K562 (cell line): ENCODE data around the gene HSPA1L. TPM values are rescaled to one million over a fixed set of nuclear protein-coding genes. Genes with fewer than 3 reads are reported as not detected.

Experiments
- BACH1 ChIP-seq: fragments of 200-800 bp; sonication (Bioruptor generic); IDR thresholded peaks from 2 replicates; pipeline ENCODE4 v1.6.1; 2016; ENCODE audit warnings: missing genetic modification characterization, missing compliant biosample characterization
- CREM ChIP-seq: IDR thresholded peaks from 2 replicates; pipeline ENCODE4 v1.6.1; 2014; ENCODE audit warnings: antibody characterized with exemption, low read depth
- ELF2 ChIP-seq: fragments of 250-450 bp; sonication (Bioruptor Pico); IDR thresholded peaks from 2 replicates; pipeline ENCODE4 v1.5.0; 2021; ENCODE audit warnings: mild to moderate bottlenecking
- ETV1 ChIP-seq: fragments of 450-650 bp; conservative IDR thresholded peaks from 2 replicates; pipeline ENCODE4 v1.6.1; 2016; ENCODE audit warnings: missing genetic modification characterization, control low read depth, low read depth, missing compliant biosample characterization
- FOS ChIP-seq: IDR thresholded peaks from 3 replicates; pipeline ENCODE4 v1.6.1; 2011; ENCODE audit not compliant: insufficient read length; ENCODE audit errors: extremely low read depth
- GATAD2A ChIP-seq: fragments of 450-650 bp; IDR thresholded peaks from 2 replicates; pipeline ENCODE4 v1.6.1; 2017
- GTF2A2 ChIP-seq: IDR thresholded peaks from 2 replicates; pipeline ENCODE4 v1.6.1; 2016; ENCODE audit warnings: mild to moderate bottlenecking, missing genetic modification characterization, missing compliant biosample characterization
- KAT7 ChIP-seq: sonication (generic); formaldehyde crosslinking; IDR thresholded peaks from 2 replicates; pipeline ENCODE4 v1.8.0; 2022; ENCODE audit warnings: missing genetic modification reagents, mild to moderate bottlenecking, borderline replicate concordance
- MAFG ChIP-seq: fragments of 450-650 bp; conservative IDR thresholded peaks from 2 replicates; pipeline ENCODE4 v1.6.1; 2016; ENCODE audit warnings: missing genetic modification characterization, missing compliant biosample characterization
- MBD2 ChIP-seq: sonication (generic); IDR thresholded peaks from 2 replicates; pipeline ENCODE4 v1.6.1; 2016; ENCODE audit warnings: low read depth, borderline replicate concordance
- MTA3 ChIP-seq: fragments of 450-650 bp; formaldehyde crosslinking; IDR thresholded peaks from 2 replicates; pipeline ENCODE4 v1.6.1; 2017; ENCODE audit warnings: mild to moderate bottlenecking, borderline replicate concordance
- MTF1 ChIP-seq: fragments of 250-450 bp; sonication (Bioruptor Pico); IDR thresholded peaks from 2 replicates; pipeline ENCODE4 v1.9.0; 2021; ENCODE audit warnings: moderate library complexity, mild to moderate bottlenecking, inconsistent platforms, borderline replicate concordance
- NFATC3 ChIP-seq: fragments of 450-650 bp; IDR thresholded peaks from 2 replicates; pipeline ENCODE4 v1.6.1; 2017; ENCODE audit warnings: mild to moderate bottlenecking
- PCBP1 ChIP-seq: fragments of 200-400 bp; formaldehyde crosslinking; IDR thresholded peaks from 2 replicates; pipeline ENCODE4 v1.6.1; 2018; ENCODE audit warnings: mild to moderate bottlenecking, low read depth, low read length; ENCODE audit not compliant: poor library complexity, severe bottlenecking
- POLR2AphosphoS2 ChIP-seq: IDR thresholded peaks from 2 replicates; pipeline ENCODE4 v1.6.1; 2012; ENCODE audit warnings: low read length, improper control_type of control experiment
- PPARD ChIP-seq: fragments of 250-450 bp; sonication (Bioruptor Pico); IDR thresholded peaks from 2 replicates; pipeline ENCODE4 v1.8.0; 2022; ENCODE audit warnings: inconsistent platforms, mild to moderate bottlenecking, moderate library complexity
- RBM25 ChIP-seq: fragments of 200-400 bp; formaldehyde crosslinking; IDR thresholded peaks from 2 replicates; pipeline ENCODE4 v1.6.1; 2018; ENCODE audit warnings: low read length, low read depth, moderate library complexity; ENCODE audit not compliant: severe bottlenecking
- RFX5 ChIP-seq: IDR thresholded peaks from 2 replicates; pipeline ENCODE4 v1.6.1; 2011; ENCODE audit warnings: low read depth, mild to moderate bottlenecking, improper control_type of control experiment, low read length
- TEAD1 ChIP-seq, 2 experiments: fragments of 450-650 bp in 1 of 2; sonication (generic) in 1 of 2; formaldehyde crosslinking; IDR thresholded peaks; 2 replicates each; pipeline versions ENCODE4 v1.4.0 to v1.8.0; 2020 to 2022; ENCODE audit warnings: mild to moderate bottlenecking in 2 of 2, missing genetic modification reagents in 1 of 2
- ZBTB9 ChIP-seq: fragments of 450-650 bp; formaldehyde crosslinking; IDR thresholded peaks from 2 replicates; pipeline ENCODE4 v1.4.0; 2020; ENCODE audit warnings: mild to moderate bottlenecking, moderate library complexity
- ZNF699 ChIP-seq: fragments of 250-450 bp; sonication (Bioruptor Pico); IDR thresholded peaks from 2 replicates; pipeline ENCODE4 v1.8.0; 2021; ENCODE audit warnings: mild to moderate bottlenecking, moderate library complexity; ENCODE audit not compliant: insufficient replicate concordance
- ZSCAN32 ChIP-seq: fragments of 450-650 bp; formaldehyde crosslinking; IDR thresholded peaks from 2 replicates; pipeline ENCODE4 v1.4.0; 2020; ENCODE audit warnings: mild to moderate bottlenecking, moderate library complexity
- polyA plus RNA-seq, 8 experiments: library from polyadenylated mRNA; depleted of rRNA in 4 of 8; stranded (reverse) in 5 of 8; unstranded in 3 of 8; fragments of >200 nt; fragmentation: Nextera tagmentation in 2 of 8; fragmentation: Illumina TruSeq in 1 of 8; extraction: Ambion mirVana in 2 of 8; extraction: Trizol in 1 of 8; gene quantifications; 2 replicates each; pipeline versions ENCODE4 v1.2.1 to v1.2.3, GENCODE V29; 2011 to 2014; ENCODE audit warnings: inconsistent platforms in 1 of 8, missing spikeins in 1 of 8
- total RNA-seq, 7 experiments: library from RNA; depleted of rRNA in 6 of 7; stranded (reverse); fragments of >200 nt in 6 of 7; fragmentation: Illumina TruSeq in 2 of 7; extraction: Trizol in 2 of 7; gene quantifications; 2 replicates each; pipeline versions ENCODE4 v1.2.1 to v1.2.3, GENCODE V29; 2011 to 2021; ENCODE audit warnings: low replicate concordance in 1 of 7
- TF ChIP-seq, protein P1 (sequence below): sonication (generic); formaldehyde crosslinking; IDR thresholded peaks from 2 replicates; pipeline ENCODE4 v1.8.1; 2022; ENCODE audit warnings: missing genetic modification reagents
- TF ChIP-seq, protein P2 (sequence below), 2 experiments: IDR thresholded peaks; 2 replicates each; pipeline ENCODE4 v1.6.1; 2012; ENCODE audit warnings: improper control_type of control experiment in 2 of 2, low read depth in 2 of 2, low read length in 2 of 2, borderline replicate concordance in 1 of 2
- TF ChIP-seq, protein P3 (sequence below): fragments of 250-450 bp; sonication (Bioruptor Pico); IDR thresholded peaks from 2 replicates; pipeline ENCODE4 v1.8.0; 2021; ENCODE audit warnings: moderate library complexity, mild to moderate bottlenecking, inconsistent platforms

Gene HSPA1L
- total and polyA plus RNA-seq, 9 of the 15 experiments (the other 6 are each of a cell fraction or from before 2014, with no cell fraction given): 0.14 to 2.1 (median 1.3) TPM

GRCh38 chr6:31795616-31796298 is 19.3 kb downstream of the HSPA1L start, which contains the start of gene VARS1 (continued):
- TF ChIP-seq MAFG (no peak), ZNF699 (no peak), MBD2 (peak; percentile 53; the same call in 1 of the 2 replicates), KAT7 (CRISPR knock-in tag) (no peak), ZBTB9 (CRISPR knock-in tag) (peak; percentile 95), MTA3 (peak; percentile 98), TEAD1 (CRISPR knock-in tag; IDR thresholded peaks at IDR 0.05) (0 out of 4 replicates have a peak, but pooled peaks of 1 of the 2 experiments have one; percentile 59), ELF2 (CRISPR knock-in tag) (peak; percentile 99), BACH1 (tag) (no peak), MTF1 (CRISPR knock-in tag) (no peak), PCBP1 (peak; percentile 74), FOS (no peak), NFATC3 (no peak), ZSCAN32 (no peak), RBM25 (peak; percentile 63), GATAD2A (peak; percentile 72), RFX5 (no peak), PPARD (CRISPR knock-in tag) (no peak), GTF2A2 (tag) (no peak; the same call in 1 of the 2 replicates), POLR2AphosphoS2 (peak; percentile 83; the same call in 1 of the 2 replicates), CREM (peak; percentile 70), ETV1 (tag) (peak; percentile 65)
- TF ChIP-seq, protein P1, sequence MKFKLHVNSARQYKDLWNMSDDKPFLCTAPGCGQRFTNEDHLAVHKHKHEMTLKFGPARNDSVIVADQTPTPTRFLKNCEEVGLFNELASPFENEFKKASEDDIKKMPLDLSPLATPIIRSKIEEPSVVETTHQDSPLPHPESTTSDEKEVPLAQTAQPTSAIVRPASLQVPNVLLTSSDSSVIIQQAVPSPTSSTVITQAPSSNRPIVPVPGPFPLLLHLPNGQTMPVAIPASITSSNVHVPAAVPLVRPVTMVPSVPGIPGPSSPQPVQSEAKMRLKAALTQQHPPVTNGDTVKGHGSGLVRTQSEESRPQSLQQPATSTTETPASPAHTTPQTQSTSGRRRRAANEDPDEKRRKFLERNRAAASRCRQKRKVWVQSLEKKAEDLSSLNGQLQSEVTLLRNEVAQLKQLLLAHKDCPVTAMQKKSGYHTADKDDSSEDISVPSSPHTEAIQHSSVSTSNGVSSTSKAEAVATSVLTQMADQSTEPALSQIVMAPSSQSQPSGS (CRISPR knock-in tag): peak; percentile 76; the same call in 1 of the 2 replicates
- TF ChIP-seq, protein P2, sequence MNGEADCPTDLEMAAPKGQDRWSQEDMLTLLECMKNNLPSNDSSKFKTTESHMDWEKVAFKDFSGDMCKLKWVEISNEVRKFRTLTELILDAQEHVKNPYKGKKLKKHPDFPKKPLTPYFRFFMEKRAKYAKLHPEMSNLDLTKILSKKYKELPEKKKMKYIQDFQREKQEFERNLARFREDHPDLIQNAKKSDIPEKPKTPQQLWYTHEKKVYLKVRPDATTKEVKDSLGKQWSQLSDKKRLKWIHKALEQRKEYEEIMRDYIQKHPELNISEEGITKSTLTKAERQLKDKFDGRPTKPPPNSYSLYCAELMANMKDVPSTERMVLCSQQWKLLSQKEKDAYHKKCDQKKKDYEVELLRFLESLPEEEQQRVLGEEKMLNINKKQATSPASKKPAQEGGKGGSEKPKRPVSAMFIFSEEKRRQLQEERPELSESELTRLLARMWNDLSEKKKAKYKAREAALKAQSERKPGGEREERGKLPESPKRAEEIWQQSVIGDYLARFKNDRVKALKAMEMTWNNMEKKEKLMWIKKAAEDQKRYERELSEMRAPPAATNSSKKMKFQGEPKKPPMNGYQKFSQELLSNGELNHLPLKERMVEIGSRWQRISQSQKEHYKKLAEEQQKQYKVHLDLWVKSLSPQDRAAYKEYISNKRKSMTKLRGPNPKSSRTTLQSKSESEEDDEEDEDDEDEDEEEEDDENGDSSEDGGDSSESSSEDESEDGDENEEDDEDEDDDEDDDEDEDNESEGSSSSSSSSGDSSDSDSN (IDR thresholded peaks at IDR 0.05; ENCODE audit: borderline replicate concordance in 1 of 2, low read depth in 2 of 2, low read length in 2 of 2): peak; percentile 78 to 81; a peak in 3 of 4 replicates
- TF ChIP-seq, protein P3, sequence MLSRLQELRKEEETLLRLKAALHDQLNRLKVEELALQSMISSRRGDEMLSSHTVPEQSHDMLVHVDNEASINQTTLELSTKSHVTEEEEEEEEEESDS: no peak
